RWPE2 (cell line): ENCODE results near the gene HPS3.

Experiments
- ATAC-seq: fragments of 200-7000 bp; cut with Tn5 transposase; 3 replicates; pipeline ENCODE4 v1.9.1; 2021; ENCODE audit warnings: low read depth
- DNase-seq: peaks from one replicate; pipeline ENCODE4 v3.0.0-alpha.2; 2020; ENCODE audit warnings: low spot score
- H3K27ac ChIP-seq: fragments of 450-650 bp; 2 replicates; pipeline ENCODE4 v1.5.1; 2017; ENCODE audit warnings: mild to moderate bottlenecking; ENCODE audit not compliant: poor library complexity, severe bottlenecking
- H3K27me3 ChIP-seq: fragments of 250-450 bp; sonication (Bioruptor Pico); 2 replicates; pipeline ENCODE4 v1.5.1; 2021; ENCODE audit warnings: mild to moderate bottlenecking, moderate library complexity; ENCODE audit not compliant: insufficient read depth, poor library complexity, severe bottlenecking
- H3K36me3 ChIP-seq: fragments of 250-450 bp; sonication (Bioruptor Pico); 2 replicates; pipeline ENCODE4 v1.5.1; 2020; ENCODE audit warnings: low read depth, mild to moderate bottlenecking, moderate library complexity
- H3K4me1 ChIP-seq: fragments of 250-450 bp; sonication (Bioruptor Pico); 2 replicates; pipeline ENCODE4 v1.5.1; 2021; ENCODE audit warnings: mild to moderate bottlenecking, moderate library complexity; ENCODE audit not compliant: insufficient read depth, poor library complexity, severe bottlenecking
- H3K4me3 ChIP-seq: fragments of 250-450 bp; sonication (Bioruptor Pico); 2 replicates; pipeline ENCODE4 v1.5.1; 2021; ENCODE audit warnings: mild to moderate bottlenecking, moderate library complexity; ENCODE audit not compliant: severe bottlenecking
- H3K9me3 ChIP-seq: fragments of 250-450 bp; sonication (Bioruptor Pico); 2 replicates; pipeline ENCODE4 v1.5.1; 2021; ENCODE audit warnings: mild to moderate bottlenecking, moderate library complexity; ENCODE audit not compliant: severe bottlenecking
- TF ChIP-seq, protein P1 (sequence below): fragments of 450-650 bp; IDR thresholded peaks from one replicate; pipeline ENCODE4 v1.5.1; 2017; ENCODE audit warnings: mild to moderate bottlenecking, moderate library complexity; ENCODE audit not compliant: poor library complexity, severe bottlenecking

HPS3 gene, protein sequence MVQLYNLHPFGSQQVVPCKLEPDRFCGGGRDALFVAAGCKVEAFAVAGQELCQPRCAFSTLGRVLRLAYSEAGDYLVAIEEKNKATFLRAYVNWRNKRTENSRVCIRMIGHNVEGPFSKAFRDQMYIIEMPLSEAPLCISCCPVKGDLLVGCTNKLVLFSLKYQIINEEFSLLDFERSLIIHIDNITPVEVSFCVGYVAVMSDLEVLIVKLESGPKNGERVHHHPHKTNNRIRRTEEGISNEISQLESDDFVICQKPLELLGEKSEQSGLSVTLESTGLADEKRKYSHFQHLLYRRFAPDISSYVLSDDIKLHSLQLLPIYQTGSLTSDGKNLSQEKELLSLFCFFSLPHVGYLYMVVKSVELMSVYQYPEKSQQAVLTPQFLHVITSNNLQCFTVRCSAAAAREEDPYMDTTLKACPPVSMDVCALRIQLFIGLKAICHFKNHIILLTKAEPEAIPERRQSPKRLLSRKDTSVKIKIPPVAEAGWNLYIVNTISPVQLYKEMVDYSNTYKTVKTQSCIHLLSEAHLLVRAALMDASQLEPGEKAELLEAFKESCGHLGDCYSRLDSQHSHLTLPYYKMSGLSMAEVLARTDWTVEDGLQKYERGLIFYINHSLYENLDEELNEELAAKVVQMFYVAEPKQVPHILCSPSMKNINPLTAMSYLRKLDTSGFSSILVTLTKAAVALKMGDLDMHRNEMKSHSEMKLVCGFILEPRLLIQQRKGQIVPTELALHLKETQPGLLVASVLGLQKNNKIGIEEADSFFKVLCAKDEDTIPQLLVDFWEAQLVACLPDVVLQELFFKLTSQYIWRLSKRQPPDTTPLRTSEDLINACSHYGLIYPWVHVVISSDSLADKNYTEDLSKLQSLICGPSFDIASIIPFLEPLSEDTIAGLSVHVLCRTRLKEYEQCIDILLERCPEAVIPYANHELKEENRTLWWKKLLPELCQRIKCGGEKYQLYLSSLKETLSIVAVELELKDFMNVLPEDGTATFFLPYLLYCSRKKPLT

DNA sequence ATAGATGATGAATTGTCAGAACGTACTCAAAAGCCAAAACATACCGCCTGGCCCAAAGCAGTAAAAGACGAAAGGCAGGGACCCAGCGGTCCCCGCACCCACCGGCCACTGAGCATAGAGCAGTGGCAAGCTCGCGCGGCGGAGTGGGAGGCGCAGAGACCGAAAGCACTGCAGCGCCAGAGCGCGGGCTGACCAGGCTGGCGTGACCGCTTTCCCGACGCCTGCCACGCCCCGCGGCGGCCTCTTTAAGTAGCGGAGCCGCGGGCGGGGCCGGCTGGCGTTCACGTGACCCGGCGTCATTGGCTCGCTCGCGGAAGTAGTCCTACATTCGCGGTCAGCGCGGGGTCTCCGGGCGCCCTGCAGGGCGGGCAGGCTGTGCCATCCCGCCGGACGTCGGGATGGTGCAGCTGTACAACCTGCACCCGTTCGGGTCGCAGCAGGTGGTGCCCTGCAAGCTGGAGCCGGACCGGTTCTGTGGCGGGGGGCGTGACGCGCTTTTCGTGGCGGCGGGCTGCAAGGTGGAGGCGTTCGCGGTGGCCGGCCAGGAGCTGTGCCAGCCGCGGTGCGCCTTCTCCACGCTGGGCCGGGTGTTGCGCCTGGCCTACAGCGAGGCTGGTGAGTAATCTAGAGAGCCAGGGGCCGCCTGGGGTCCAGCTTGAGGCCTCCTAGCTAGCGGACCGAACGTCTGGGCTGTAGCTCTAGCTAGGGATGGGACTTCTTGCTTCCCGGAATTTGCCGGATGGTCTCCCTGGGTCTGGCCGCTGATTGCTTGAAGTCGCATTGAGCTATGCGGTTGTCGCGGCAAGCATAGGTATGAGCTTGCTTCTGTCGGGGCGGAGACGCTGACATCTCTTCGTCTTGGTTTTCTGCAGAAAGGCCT is at the start of gene HPS3:
Gene HPS3 (plus strand): TSS at position 313 of the 880 bp plus-strand sequence. CDS start 86 bp downstream, at position 399.
- Histone ChIP-seq H3K27me3 (no peaks in the 10 kb centered on the region), H3K27ac (peak within 1 kb of the TSS; percentile 30), H3K36me3 (no peaks in the 10 kb centered on the region), H3K4me1 (peaks cover 3% of the 10 kb centered on the region), H3K4me3 (peak within 1 kb of the TSS; percentile 84), H3K9me3 (no peaks in the 10 kb centered on the region)
- DNase-seq: peak; percentile 83
- peak; percentile 90 for ATAC-seq
- TF ChIP-seq, protein P1, sequence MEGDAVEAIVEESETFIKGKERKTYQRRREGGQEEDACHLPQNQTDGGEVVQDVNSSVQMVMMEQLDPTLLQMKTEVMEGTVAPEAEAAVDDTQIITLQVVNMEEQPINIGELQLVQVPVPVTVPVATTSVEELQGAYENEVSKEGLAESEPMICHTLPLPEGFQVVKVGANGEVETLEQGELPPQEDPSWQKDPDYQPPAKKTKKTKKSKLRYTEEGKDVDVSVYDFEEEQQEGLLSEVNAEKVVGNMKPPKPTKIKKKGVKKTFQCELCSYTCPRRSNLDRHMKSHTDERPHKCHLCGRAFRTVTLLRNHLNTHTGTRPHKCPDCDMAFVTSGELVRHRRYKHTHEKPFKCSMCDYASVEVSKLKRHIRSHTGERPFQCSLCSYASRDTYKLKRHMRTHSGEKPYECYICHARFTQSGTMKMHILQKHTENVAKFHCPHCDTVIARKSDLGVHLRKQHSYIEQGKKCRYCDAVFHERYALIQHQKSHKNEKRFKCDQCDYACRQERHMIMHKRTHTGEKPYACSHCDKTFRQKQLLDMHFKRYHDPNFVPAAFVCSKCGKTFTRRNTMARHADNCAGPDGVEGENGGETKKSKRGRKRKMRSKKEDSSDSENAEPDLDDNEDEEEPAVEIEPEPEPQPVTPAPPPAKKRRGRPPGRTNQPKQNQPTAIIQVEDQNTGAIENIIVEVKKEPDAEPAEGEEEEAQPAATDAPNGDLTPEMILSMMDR: peak; percentile 3

DNA sequence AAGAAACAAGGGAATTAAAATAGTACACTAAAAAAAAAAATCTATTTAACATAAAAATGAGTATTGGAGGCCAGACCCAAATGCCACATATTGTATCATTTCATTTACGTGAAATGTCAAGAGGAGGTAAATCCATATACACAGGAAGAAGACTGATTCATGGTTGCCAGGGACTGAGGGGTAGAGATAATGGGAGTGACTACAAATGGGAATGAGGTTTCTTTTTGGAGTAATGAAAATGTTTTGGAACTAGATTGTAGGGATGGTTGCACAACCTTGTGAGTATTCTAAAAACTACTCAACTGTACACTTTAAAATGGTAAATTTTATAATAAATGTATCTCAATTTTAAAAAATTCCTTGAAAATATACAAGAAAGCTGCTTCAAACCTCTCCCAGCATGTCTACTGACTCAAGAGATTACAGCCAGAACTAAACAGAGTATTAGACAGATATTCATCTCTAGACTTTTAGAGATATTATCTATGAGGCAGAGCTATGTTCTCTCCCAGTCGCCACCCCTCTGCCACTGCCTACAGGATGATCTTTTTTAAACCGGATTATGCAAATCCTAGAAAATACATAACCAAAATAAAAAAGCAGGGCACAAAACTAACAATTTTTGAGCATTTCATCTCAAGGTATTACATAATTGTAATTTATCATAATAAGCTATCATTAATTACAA is 49.3 kb upstream of the HPS3 start:
- no peak for ATAC-seq
- Histone ChIP-seq H3K27ac (no peak overlapping the region), H3K4me1 (peaks cover 9% of the 10 kb centered on the region), H3K4me3 (no peak overlapping the region), H3K9me3 (no peaks in the 10 kb centered on the region), H3K27me3 (no peaks in the 10 kb centered on the region), H3K36me3 (peaks cover 72% of the 10 kb centered on the region)
- TF ChIP-seq, protein P1: no peak
- no peak for DNase-seq

DNA sequence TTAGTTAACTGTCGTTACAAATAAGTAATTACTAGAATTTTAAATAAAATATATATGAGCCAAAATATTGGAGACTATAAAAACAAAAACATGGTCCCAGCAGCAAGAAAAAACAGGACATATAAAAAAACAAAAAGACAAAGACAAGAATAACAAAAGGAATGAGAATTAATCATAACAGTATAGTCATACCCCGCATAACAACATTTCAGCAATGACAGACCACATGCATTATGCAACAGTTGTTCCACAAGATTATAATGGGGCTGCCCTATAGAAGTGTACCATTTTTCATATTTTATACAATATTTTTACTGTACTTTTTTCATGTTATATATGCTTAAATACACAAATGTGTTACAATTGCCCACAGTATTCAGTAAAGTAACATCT is 48.7 kb upstream of the HPS3 start:
- Histone ChIP-seq H3K36me3 (peaks cover 66% of the 10 kb centered on the region), H3K27ac (no peak overlapping the region), H3K27me3 (no peaks in the 10 kb centered on the region), H3K4me3 (no peak overlapping the region), H3K4me1 (peaks cover 9% of the 10 kb centered on the region), H3K9me3 (no peaks in the 10 kb centered on the region)
- ATAC-seq: peak; percentile 92
- TF ChIP-seq, protein P1: no peak
- no peak for DNase-seq

DNA sequence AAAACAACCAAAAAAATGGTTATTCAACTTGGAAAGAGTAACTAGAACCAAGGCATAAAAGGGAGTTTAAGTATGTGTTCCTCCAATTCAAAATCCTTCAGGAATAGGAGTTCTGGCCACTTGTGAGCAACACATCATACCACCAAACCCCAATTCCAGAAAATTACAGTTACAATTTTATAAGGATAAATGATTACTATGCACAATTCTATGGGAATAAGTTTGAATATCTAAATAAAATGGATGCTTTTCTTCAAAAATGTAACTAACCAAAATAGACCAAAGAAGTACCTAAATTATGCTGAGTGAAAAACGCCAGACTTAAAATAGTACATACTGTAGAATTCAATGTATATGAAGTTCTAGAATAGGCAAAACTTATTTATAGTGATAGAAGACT is 47.7 kb upstream of the HPS3 start:
- DNase-seq (no peak), ATAC-seq (no peak)
- H3K27me3 ChIP-seq: no peaks in the 10 kb centered on the region
- H3K4me3 ChIP-seq: no peak overlapping the region
- H3K9me3 ChIP-seq: no peaks in the 10 kb centered on the region
- TF ChIP-seq, protein P1: no peak
- no peak overlapping the region for H3K27ac ChIP-seq
- H3K36me3 ChIP-seq: peaks cover 55% of the 10 kb centered on the region
- peaks cover 9% of the 10 kb centered on the region for H3K4me1 ChIP-seq
